OCI-LY1 (cell line): ENCODE results near the gene RCAN3.

Source experiments
- H2AFZ ChIP-seq: fragments of 200-600 bp; sonication (generic), shearing (Covaris generic); 2 replicates; pipeline ENCODE4 v1.6.0; 2014; ENCODE audit warnings: antibody characterized with exemption, mild to moderate bottlenecking, low read length
- H3F3A ChIP-seq: fragments of 200-600 bp; sonication (generic), shearing (Covaris generic); 2 replicates; pipeline ENCODE4 v1.6.0; 2014; ENCODE audit warnings: mild to moderate bottlenecking, antibody characterized with exemption, low read length, moderate library complexity; ENCODE audit not compliant: insufficient read depth
- H3K27ac ChIP-seq: fragments of 200-600 bp; sonication (generic); 2 replicates; pipeline ENCODE4 v1.5.1; 2014; ENCODE audit warnings: low read length, mixed run types, mild to moderate bottlenecking, low read depth; ENCODE audit not compliant: poor library complexity, severe bottlenecking
- H3K27me3 ChIP-seq: fragments of 200-600 bp; sonication (generic); 2 replicates; pipeline ENCODE4 v1.6.0; 2014; ENCODE audit warnings: antibody characterized with exemption, mild to moderate bottlenecking, low read length, moderate library complexity; ENCODE audit not compliant: insufficient read depth
- H3K36me3 ChIP-seq: fragments of 200-600 bp; sonication (generic); 2 replicates; pipeline ENCODE4 v1.6.1; 2014; ENCODE audit warnings: mild to moderate bottlenecking, antibody characterized with exemption, low read length, moderate library complexity, mixed read lengths; ENCODE audit not compliant: insufficient read depth
- H3K4me1 ChIP-seq: fragments of 200-600 bp; sonication (generic); 2 replicates; pipeline ENCODE4 v1.5.1; 2014; ENCODE audit warnings: mild to moderate bottlenecking, low read length, moderate library complexity; ENCODE audit not compliant: insufficient read depth, severe bottlenecking
- H3K4me2 ChIP-seq: fragments of 200-600 bp; sonication (generic), shearing (Covaris generic); 2 replicates; pipeline ENCODE4 v1.6.1; 2014; ENCODE audit warnings: low read length
- H3K4me3 ChIP-seq: fragments of 200-600 bp; sonication (generic); 2 replicates; pipeline ENCODE4 v1.5.1; 2014; ENCODE audit warnings: low read length, low read depth, mild to moderate bottlenecking, mixed read lengths; ENCODE audit not compliant: poor library complexity, severe bottlenecking
- H3K79me2 ChIP-seq: fragments of 200-600 bp; shearing (Covaris generic); 2 replicates; pipeline ENCODE4 v1.6.1; 2016; ENCODE audit warnings: mixed run types, low read length, mixed read lengths; ENCODE audit not compliant: insufficient read depth
- H3K9ac ChIP-seq: fragments of 200-600 bp; sonication (generic), shearing (Covaris generic); 2 replicates; pipeline ENCODE4 v1.6.1; 2014; ENCODE audit warnings: mild to moderate bottlenecking, low read length, mixed read lengths
- H3K9me2 ChIP-seq: fragments of 200-600 bp; sonication (generic), shearing (Covaris generic); 2 replicates; pipeline ENCODE4 v1.6.1; 2014; ENCODE audit warnings: low read depth, mild to moderate bottlenecking, low read length, mixed read lengths
- H3K9me3 ChIP-seq: fragments of 200-600 bp; shearing (Covaris generic); 2 replicates; pipeline ENCODE4 v1.6.1; 2014; ENCODE audit warnings: low read length, mixed read lengths
- H4K20me1 ChIP-seq: fragments of 200-600 bp; sonication (generic), shearing (Covaris generic); 2 replicates; pipeline ENCODE4 v1.6.0; 2016; ENCODE audit warnings: mild to moderate bottlenecking, low read length; ENCODE audit not compliant: insufficient read depth
- CTCF ChIP-seq: fragments of 200-600 bp; sonication (generic), shearing (Covaris generic); IDR thresholded peaks from 2 replicates; pipeline ENCODE4 v1.5.1; 2017; ENCODE audit warnings: mild to moderate bottlenecking, antibody characterized with exemption, low read length, moderate library complexity, mixed read lengths
- EZH2 ChIP-seq: fragments of 200-600 bp; sonication (generic), shearing (Covaris generic); IDR thresholded peaks from 2 replicates; pipeline ENCODE4 v1.8.0; 2017; ENCODE audit warnings: borderline replicate concordance, mixed run types, mild to moderate bottlenecking, antibody characterized with exemption, low read length, moderate library complexity, mixed read lengths

The RCAN3 gene

GRCh38 chr1:24463776-24464735 lies 38.6 kb upstream of the RCAN3 start:
- peaks cover 38% of the 10 kb centered on the region for H3K36me3 ChIP-seq
- H3K4me3 ChIP-seq: no peak overlapping the region
- peaks cover 3% of the 10 kb centered on the region; the same call in 1 of the 2 replicates for H3K9me3 ChIP-seq
- no peak overlapping the region for H3K4me2 ChIP-seq
- no peak overlapping the region for H3K27ac ChIP-seq
- H2AFZ ChIP-seq: no peak overlapping the region
- no peaks in the 10 kb centered on the region for H4K20me1 ChIP-seq
- no peaks in the 10 kb centered on the region for H3K27me3 ChIP-seq
- H3K79me2 ChIP-seq: no peaks in the 10 kb centered on the region
- H3K4me1 ChIP-seq: no peaks in the 10 kb centered on the region
- TF ChIP-seq CTCF (no peak), EZH2 (no peak)
- no peaks in the 10 kb centered on the region for H3F3A ChIP-seq
- H3K9ac ChIP-seq: no peak overlapping the region
- H3K9me2 ChIP-seq: no peaks in the 10 kb centered on the region

- H3K4me2 ChIP-seq: no peak overlapping the region
- H3K27ac ChIP-seq: no peak overlapping the region
- H3K36me3 ChIP-seq: peaks cover 34% of the 10 kb centered on the region
- no peaks in the 10 kb centered on the region for H3K79me2 ChIP-seq
- no peaks in the 10 kb centered on the region for H3F3A ChIP-seq
- H3K4me1 ChIP-seq: no peaks in the 10 kb centered on the region
- no peak overlapping the region for H3K9ac ChIP-seq
- H4K20me1 ChIP-seq: no peaks in the 10 kb centered on the region
- peaks cover 3% of the 10 kb centered on the region; the same call in 1 of the 2 replicates for H3K9me3 ChIP-seq
- no peaks in the 10 kb centered on the region for H3K9me2 ChIP-seq
- TF ChIP-seq EZH2 (no peak), CTCF (no peak)
- H3K4me3 ChIP-seq: no peak overlapping the region
- H2AFZ ChIP-seq: no peak overlapping the region
- no peaks in the 10 kb centered on the region for H3K27me3 ChIP-seq
These were observed 37.5 kb upstream of the RCAN3 start for GRCh38 chr1:24465099-24465498.

- H3K9ac ChIP-seq: no peak overlapping the region
- H3K36me3 ChIP-seq: peaks cover 28% of the 10 kb centered on the region
- no peaks in the 10 kb centered on the region for H3K9me2 ChIP-seq
- no peaks in the 10 kb centered on the region for H3K4me1 ChIP-seq
- no peak overlapping the region for H3K27ac ChIP-seq
- no peaks in the 10 kb centered on the region for H4K20me1 ChIP-seq
- TF ChIP-seq CTCF (no peak), EZH2 (no peak)
- H3K27me3 ChIP-seq: no peaks in the 10 kb centered on the region
- no peaks in the 10 kb centered on the region for H3F3A ChIP-seq
- H3K4me3 ChIP-seq: no peak overlapping the region
- H3K4me2 ChIP-seq: no peak overlapping the region
- H3K9me3 ChIP-seq: 0 out of 2 replicates have a peak, but pooled peaks cover 2% of the 10 kb centered on the region
- H2AFZ ChIP-seq: no peak overlapping the region
- H3K79me2 ChIP-seq: no peaks in the 10 kb centered on the region
These were observed 37.0 kb upstream of the RCAN3 start for GRCh38 chr1:24465638-24466037.
